ENCODE data around the gene RAB7B. TPM values are rescaled to one million over a fixed set of nuclear protein-coding genes. Genes with fewer than 3 reads are reported as not detected.

The RAB7B gene
- polyA plus RNA-seq, 1 donor, result 5.4 TPM

- no peak overlapping the region for H3K4me3 ChIP-seq (ENCODE audit: low read length)
- no peak overlapping the region for H3K27ac ChIP-seq (ENCODE audit: low read length)
- peaks cover 7% of the 10 kb centered on the region for H3K27me3 ChIP-seq (ENCODE audit: control insufficient read depth, insufficient read depth, low read length)
- DNase-seq, result no peak
- no peaks in the 10 kb centered on the region for H3K36me3 ChIP-seq (ENCODE audit: control insufficient read depth, insufficient read depth, low read length)
- WGBS (ENCODE audit: insufficient coverage, low lambda C conversion rate), result no CpG with 5 or more reads among the region's 3 CpGs
- H3K4me1 ChIP-seq (ENCODE audit: control insufficient read depth, insufficient read depth, low read length), result no peaks in the 10 kb centered on the region
- H3K9me3 ChIP-seq (ENCODE audit: control insufficient read depth, low read depth, low read length), result no peaks in the 10 kb centered on the region
Measured at GRCh38 chr1:205948886-205949285, 54.3 kb downstream of the RAB7B start.

DNA sequence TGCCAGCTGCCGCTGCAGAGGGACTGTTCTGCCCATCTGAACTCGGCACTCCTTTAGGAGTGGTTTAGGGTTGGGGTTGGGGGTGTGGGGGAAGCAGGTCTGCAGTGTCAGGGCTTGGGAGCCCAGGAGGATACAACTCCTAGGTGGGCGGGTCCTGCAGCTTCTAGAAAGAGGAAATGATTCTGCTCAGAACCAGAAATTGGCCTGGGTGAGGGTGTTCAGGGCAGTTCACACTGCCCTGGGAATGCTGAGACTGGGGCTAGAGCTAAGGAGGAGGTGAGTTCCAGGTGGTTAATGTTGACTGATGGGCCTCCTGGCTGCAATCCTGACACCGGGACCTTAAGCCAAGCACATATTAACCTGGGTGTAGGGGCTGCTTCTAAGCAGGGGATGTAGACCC lies 55.2 kb downstream of the RAB7B start:
- H3K27me3 ChIP-seq (ENCODE audit: control insufficient read depth, insufficient read depth, low read length), result peaks cover 15% of the 10 kb centered on the region
- H3K4me1 ChIP-seq (ENCODE audit: control insufficient read depth, insufficient read depth, low read length), result no peaks in the 10 kb centered on the region
- H3K9me3 ChIP-seq (ENCODE audit: control insufficient read depth, low read depth, low read length), result no peaks in the 10 kb centered on the region
- no peak overlapping the region for H3K4me3 ChIP-seq (ENCODE audit: low read length)
- DNase-seq, result no peak
- no peaks in the 10 kb centered on the region for H3K36me3 ChIP-seq (ENCODE audit: control insufficient read depth, insufficient read depth, low read length)
- no peak overlapping the region for H3K27ac ChIP-seq (ENCODE audit: low read length)
- no CpG with 5 or more reads among the region's 4 CpGs for WGBS (ENCODE audit: insufficient coverage, low lambda C conversion rate)

GRCh38 chr1:205947024-205947423 lies 56.2 kb downstream of the RAB7B start:
- Histone ChIP-seq H3K36me3 (ENCODE audit: control insufficient read depth, insufficient read depth, low read length) (no peaks in the 10 kb centered on the region), H3K4me1 (ENCODE audit: control insufficient read depth, insufficient read depth, low read length) (no peaks in the 10 kb centered on the region), H3K27ac (ENCODE audit: low read length) (no peak overlapping the region), H3K4me3 (ENCODE audit: low read length) (no peak overlapping the region), H3K27me3 (ENCODE audit: control insufficient read depth, insufficient read depth, low read length) (peaks cover 20% of the 10 kb centered on the region), H3K9me3 (ENCODE audit: control insufficient read depth, low read depth, low read length) (no peaks in the 10 kb centered on the region)
- WGBS (ENCODE audit: insufficient coverage, low lambda C conversion rate), result no CpG with 5 or more reads among the region's 4 CpGs
- DNase-seq, result no peak

DNA sequence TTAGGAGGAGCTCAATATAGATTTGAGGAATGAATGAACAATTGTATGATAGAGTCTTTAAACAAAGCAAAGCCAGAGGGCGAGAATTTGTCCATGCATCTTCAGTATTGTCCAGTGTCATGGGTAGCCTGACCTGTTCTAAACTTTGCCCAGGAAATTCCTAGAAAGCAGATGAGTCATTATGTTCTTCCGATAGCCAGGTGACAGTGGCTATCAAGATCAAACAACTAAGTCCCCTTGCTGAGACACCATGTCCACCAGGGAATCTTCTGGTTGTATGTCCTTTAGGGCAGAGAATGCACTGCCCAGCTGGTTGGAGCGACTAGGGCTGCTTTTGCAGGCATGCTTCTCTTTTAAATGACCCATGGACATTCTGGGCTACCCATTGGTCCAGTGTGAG lies 58.1 kb downstream of the RAB7B start:
- Histone ChIP-seq H3K9me3 (ENCODE audit: control insufficient read depth, low read depth, low read length) (no peaks in the 10 kb centered on the region), H3K27ac (ENCODE audit: low read length) (no peak overlapping the region), H3K36me3 (ENCODE audit: control insufficient read depth, insufficient read depth, low read length) (no peaks in the 10 kb centered on the region), H3K27me3 (ENCODE audit: control insufficient read depth, insufficient read depth, low read length) (peaks cover 22% of the 10 kb centered on the region), H3K4me1 (ENCODE audit: control insufficient read depth, insufficient read depth, low read length) (no peaks in the 10 kb centered on the region), H3K4me3 (ENCODE audit: low read length) (no peak overlapping the region)
- no peak for DNase-seq
- no CpG with 5 or more reads among the region's 3 CpGs for WGBS (ENCODE audit: insufficient coverage, low lambda C conversion rate)

DNA sequence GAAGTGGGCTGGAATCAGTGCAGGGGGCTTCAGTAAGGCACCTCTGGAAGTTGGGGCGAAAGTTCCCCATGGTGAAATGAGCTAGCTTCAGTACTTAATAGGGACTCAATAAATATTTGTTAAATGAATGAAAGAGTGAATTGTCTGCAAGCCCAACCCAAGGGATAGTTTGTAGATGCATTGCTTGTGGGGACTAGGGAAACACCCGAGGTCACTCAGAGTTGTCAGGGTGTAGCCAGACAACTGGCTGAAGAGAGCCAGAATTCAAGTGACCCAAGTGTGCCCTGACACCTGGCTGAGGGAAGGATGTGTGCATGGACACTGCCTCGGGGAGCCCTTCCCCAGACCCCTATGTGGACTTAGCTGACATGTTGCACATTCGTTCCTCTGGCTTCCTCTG lies 58.7 kb downstream of the RAB7B start:
- Histone ChIP-seq H3K9me3 (ENCODE audit: control insufficient read depth, low read depth, low read length) (no peaks in the 10 kb centered on the region), H3K4me1 (ENCODE audit: control insufficient read depth, insufficient read depth, low read length) (no peaks in the 10 kb centered on the region), H3K36me3 (ENCODE audit: control insufficient read depth, insufficient read depth, low read length) (no peaks in the 10 kb centered on the region), H3K27ac (ENCODE audit: low read length) (no peak overlapping the region), H3K4me3 (ENCODE audit: low read length) (no peak overlapping the region), H3K27me3 (ENCODE audit: control insufficient read depth, insufficient read depth, low read length) (peaks cover 22% of the 10 kb centered on the region)
- no peak for DNase-seq
- no CpG with 5 or more reads among the region's 4 CpGs for WGBS (ENCODE audit: insufficient coverage, low lambda C conversion rate)

- 0% methylated on average over 1 of the region's 7 CpGs for WGBS (ENCODE audit: insufficient coverage, low lambda C conversion rate)
- no peak within 1 kb of the TSS for H3K27ac ChIP-seq (ENCODE audit: low read length)
- no peaks in the 10 kb centered on the region for H3K36me3 ChIP-seq (ENCODE audit: control insufficient read depth, insufficient read depth, low read length)
- no peak for DNase-seq
- H3K4me1 ChIP-seq (ENCODE audit: control insufficient read depth, insufficient read depth, low read length), result no peaks in the 10 kb centered on the region
- H3K9me3 ChIP-seq (ENCODE audit: control insufficient read depth, low read depth, low read length), result no peaks in the 10 kb centered on the region
- peaks cover 32% of the 10 kb centered on the region for H3K27me3 ChIP-seq (ENCODE audit: control insufficient read depth, insufficient read depth, low read length)
- H3K4me3 ChIP-seq (ENCODE audit: low read length), result no peak within 1 kb of the TSS
Measured at GRCh38 chr1:205943245-205943644, 60.0 kb downstream of the RAB7B start, which contains the start of gene SLC26A9. TSS of gene SLC26A9 (minus strand) at chr1:205943456. CDS start at chr1:205935820, 7,636 bp downstream.

DNA sequence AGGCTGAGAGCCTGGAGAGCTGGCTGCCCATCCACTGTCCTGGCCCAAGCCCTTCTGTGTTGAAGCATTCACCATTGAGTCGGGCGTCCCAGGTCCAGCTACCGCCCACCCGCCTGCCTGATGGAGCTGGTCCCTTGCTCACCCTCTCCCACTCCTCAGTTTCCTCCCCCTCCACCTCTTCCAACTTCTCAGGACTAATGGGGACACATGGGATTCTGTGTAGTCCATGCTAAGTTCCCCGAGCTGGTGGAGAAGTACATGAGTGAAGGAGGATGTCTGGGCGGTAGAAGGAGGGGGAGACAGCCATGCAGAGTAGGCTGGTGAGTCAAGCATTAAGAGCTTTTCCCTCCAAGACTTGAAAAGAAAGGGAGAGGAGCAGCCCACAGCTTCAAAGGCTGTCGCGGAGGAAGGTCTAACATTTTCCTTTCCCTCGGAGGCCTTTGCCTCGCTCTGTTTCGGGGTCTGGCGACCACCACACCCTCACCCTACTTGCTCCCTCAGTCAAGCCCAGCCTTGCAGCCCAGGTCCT lies 60.5 kb downstream of the RAB7B start:
- Histone ChIP-seq H3K9me3 (ENCODE audit: control insufficient read depth, low read depth, low read length) (no peaks in the 10 kb centered on the region), H3K27me3 (ENCODE audit: control insufficient read depth, insufficient read depth, low read length) (peaks cover 37% of the 10 kb centered on the region), H3K36me3 (ENCODE audit: control insufficient read depth, insufficient read depth, low read length) (no peaks in the 10 kb centered on the region), H3K4me1 (ENCODE audit: control insufficient read depth, insufficient read depth, low read length) (no peaks in the 10 kb centered on the region), H3K27ac (ENCODE audit: low read length) (no peak overlapping the region), H3K4me3 (ENCODE audit: low read length) (no peak overlapping the region)
- no peak for DNase-seq
- WGBS (ENCODE audit: insufficient coverage, low lambda C conversion rate), result 40% methylated on average over 1 of the region's 12 CpGs

DNA sequence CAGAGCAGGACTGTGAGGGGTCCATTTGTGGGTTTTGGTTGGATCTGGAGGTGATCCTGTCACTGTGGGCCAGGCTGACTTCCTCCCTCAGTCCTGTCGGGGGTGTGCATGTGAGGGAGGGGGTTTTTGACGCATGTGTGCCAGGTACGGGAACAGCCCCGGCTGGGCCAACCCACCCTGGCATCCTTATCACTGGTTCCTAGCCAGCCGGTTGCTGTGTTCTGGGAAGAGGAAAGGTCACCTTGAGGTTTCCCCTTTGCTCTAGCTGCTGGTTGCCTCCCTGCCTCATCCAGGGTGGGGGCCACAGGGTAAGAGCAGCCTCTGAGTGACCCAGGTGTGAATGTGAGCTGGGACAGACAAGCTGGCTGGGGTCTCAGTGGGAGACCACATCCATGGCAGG lies 62.5 kb downstream of the RAB7B start:
- Histone ChIP-seq H3K4me1 (ENCODE audit: control insufficient read depth, insufficient read depth, low read length) (no peaks in the 10 kb centered on the region), H3K27me3 (ENCODE audit: control insufficient read depth, insufficient read depth, low read length) (peaks cover 48% of the 10 kb centered on the region), H3K9me3 (ENCODE audit: control insufficient read depth, low read depth, low read length) (no peaks in the 10 kb centered on the region), H3K4me3 (ENCODE audit: low read length) (no peak overlapping the region), H3K27ac (ENCODE audit: low read length) (no peak overlapping the region), H3K36me3 (ENCODE audit: control insufficient read depth, insufficient read depth, low read length) (no peaks in the 10 kb centered on the region)
- no peak for DNase-seq
- WGBS (ENCODE audit: insufficient coverage, low lambda C conversion rate), result no CpG with 5 or more reads among the region's 5 CpGs

GRCh38 chr1:205939690-205940330 lies 63.4 kb downstream of the RAB7B start:
- no CpG with 5 or more reads among the region's 7 CpGs for WGBS (ENCODE audit: insufficient coverage, low lambda C conversion rate)
- Histone ChIP-seq H3K27me3 (ENCODE audit: control insufficient read depth, insufficient read depth, low read length) (peaks cover 50% of the 10 kb centered on the region), H3K9me3 (ENCODE audit: control insufficient read depth, low read depth, low read length) (no peaks in the 10 kb centered on the region), H3K27ac (ENCODE audit: low read length) (no peak overlapping the region), H3K4me1 (ENCODE audit: control insufficient read depth, insufficient read depth, low read length) (no peaks in the 10 kb centered on the region), H3K36me3 (ENCODE audit: control insufficient read depth, insufficient read depth, low read length) (no peaks in the 10 kb centered on the region), H3K4me3 (ENCODE audit: low read length) (no peak overlapping the region)
- no peak for DNase-seq

- no CpG with 5 or more reads among the region's 1 CpG for WGBS (ENCODE audit: insufficient coverage, low lambda C conversion rate)
- Histone ChIP-seq H3K9me3 (ENCODE audit: control insufficient read depth, low read depth, low read length) (no peaks in the 10 kb centered on the region), H3K4me3 (ENCODE audit: low read length) (no peak overlapping the region), H3K27ac (ENCODE audit: low read length) (no peak overlapping the region), H3K4me1 (ENCODE audit: control insufficient read depth, insufficient read depth, low read length) (no peaks in the 10 kb centered on the region), H3K27me3 (ENCODE audit: control insufficient read depth, insufficient read depth, low read length) (peaks cover 54% of the 10 kb centered on the region), H3K36me3 (ENCODE audit: control insufficient read depth, insufficient read depth, low read length) (no peaks in the 10 kb centered on the region)
- DNase-seq, result no peak
Measured at GRCh38 chr1:205938682-205939081, 64.5 kb downstream of the RAB7B start.

Data from large intestine (tissue), 3 donors.